IMR-90 (cell line): ENCODE measurements around the gene NOM1. TPM values are rescaled to one million over a fixed set of nuclear protein-coding genes. Genes with fewer than 3 reads are reported as not detected.

Experiments used
- ATAC-seq: fragments of 200-7000 bp; cut with Tn5 transposase; 2 replicates; pipeline ENCODE4 v1.9.1; 2020; ENCODE audit warnings: low read depth, mild to moderate bottlenecking, moderate library complexity
- BruUV-seq: library from RNA; stranded (reverse); fragments of 400-500 nt; replicated peaks from 2 replicates; lab custom pipeline; 2021; lab: Mats Ljungman, UMichigan
- CTCF ChIA-PET: fragments of 300-600 bp; formaldehyde crosslinking; extraction: SDS; loops from one replicate; lab custom pipeline; 2021; ENCODE audit warnings: antibody characterized with exemption; lab: Yijun Ruan, JAX
- POLR2A ChIA-PET: fragments of 300-600 bp; sonication (Branson Sonifier 250); formaldehyde crosslinking; loops from one replicate; lab custom pipeline; 2022; ENCODE audit warnings: antibody characterized with exemption; ENCODE audit not compliant: unreplicated experiment; lab: Charles Lee
- DNase-seq: peaks from one replicate; pipeline ENCODE4 v3.0.0; 2013
- H2AFZ ChIP-seq: replicated peaks from 2 replicates; pipeline ENCODE3; 2013; ENCODE audit warnings: low read length, mild to moderate bottlenecking; ENCODE audit not compliant: poor library complexity
- H2AK5ac ChIP-seq: 2 replicates; pipeline ENCODE4 v1.6.1; 2013; ENCODE audit warnings: low read depth, low read length, inconsistent platforms
- H2AK9ac ChIP-seq: replicated peaks from 2 replicates; pipeline ENCODE3; 2013; ENCODE audit warnings: mild to moderate bottlenecking, low read depth, low read length, moderate library complexity; ENCODE audit not compliant: poor library complexity
- H2BK120ac ChIP-seq: 2 replicates; pipeline ENCODE4 v1.6.1; 2013; ENCODE audit warnings: low read depth, low read length, inconsistent platforms
- H2BK15ac ChIP-seq: 3 replicates; pipeline ENCODE4 v1.6.1; 2013; ENCODE audit warnings: low read depth, low read length, inconsistent platforms
- H2BK20ac ChIP-seq: 2 replicates; pipeline ENCODE4 v1.6.1; 2013; ENCODE audit warnings: low read depth, mild to moderate bottlenecking, inconsistent platforms, low read length, moderate library complexity
- H2BK5ac ChIP-seq: 2 replicates; pipeline ENCODE4 v1.6.1; 2013; ENCODE audit warnings: mild to moderate bottlenecking, low read depth, low read length, inconsistent platforms; ENCODE audit not compliant: poor library complexity, severe bottlenecking
- H3K14ac ChIP-seq: replicated peaks from 2 replicates; pipeline ENCODE4 v1.6.1; 2013; ENCODE audit warnings: low read depth, low read length, inconsistent platforms
- H3K18ac ChIP-seq: 2 replicates; pipeline ENCODE4 v1.6.1; 2013; ENCODE audit warnings: low read depth, low read length, control low read depth
- H3K23ac ChIP-seq: 2 replicates; pipeline ENCODE4 v1.6.1; 2013; ENCODE audit warnings: low read depth, low read length, inconsistent platforms
- H3K27ac ChIP-seq: 2 replicates; pipeline ENCODE4 v1.5.1; 2013; ENCODE audit warnings: mild to moderate bottlenecking, control low read depth, low read length; ENCODE audit not compliant: insufficient read depth
- H3K27me3 ChIP-seq: 2 replicates; pipeline ENCODE4 v1.6.1; 2013; ENCODE audit warnings: low read length; ENCODE audit not compliant: control insufficient read depth, insufficient read depth
- H3K36me3 ChIP-seq: 2 replicates; pipeline ENCODE4 v1.6.1; 2013; ENCODE audit warnings: low read length, mixed read lengths; ENCODE audit not compliant: control insufficient read depth, insufficient read depth
- H3K4ac ChIP-seq: 2 replicates; pipeline ENCODE4 v1.6.1; 2013; ENCODE audit warnings: low read depth, low read length, inconsistent platforms
- H3K4me1 ChIP-seq: 2 replicates; pipeline ENCODE4 v1.6.1; 2013; ENCODE audit warnings: low read length, mixed read lengths; ENCODE audit not compliant: control insufficient read depth, insufficient read depth
- H3K4me2 ChIP-seq: 2 replicates; pipeline ENCODE4 v1.6.1; 2013; ENCODE audit warnings: low read depth, mild to moderate bottlenecking, control low read depth, low read length, moderate library complexity
- H3K4me3 ChIP-seq: 2 replicates; pipeline ENCODE4 v1.5.1; 2013; ENCODE audit warnings: low read depth, mild to moderate bottlenecking, control low read depth, low read length, moderate library complexity; ENCODE audit not compliant: insufficient read depth
- H3K56ac ChIP-seq: 2 replicates; pipeline ENCODE4 v1.6.1; 2013; ENCODE audit warnings: low read length, inconsistent platforms; ENCODE audit not compliant: insufficient read depth; ENCODE audit errors: extremely low read depth
- H3K79me1 ChIP-seq, 2 experiments: 2 replicates each; pipeline ENCODE4 v1.6.1; 2013; ENCODE audit warnings: low read length in 2 of 2, inconsistent platforms in 1 of 2, low read depth in 1 of 2
- H3K9ac ChIP-seq: 2 replicates; pipeline ENCODE4 v1.6.1; 2013; ENCODE audit warnings: low read depth, low read length, control low read depth
- H3K9me1 ChIP-seq: 2 replicates; pipeline ENCODE4 v1.6.1; 2013; ENCODE audit warnings: low read length, inconsistent platforms; ENCODE audit not compliant: insufficient read depth
- H3K9me3 ChIP-seq: 2 replicates; pipeline ENCODE4 v1.6.1; 2013; ENCODE audit warnings: low read length; ENCODE audit not compliant: control insufficient read depth, insufficient read depth
- H4K20me1 ChIP-seq: 2 replicates; pipeline ENCODE4 v1.6.1; 2013; ENCODE audit warnings: low read length, inconsistent platforms; ENCODE audit not compliant: insufficient read depth
- H4K5ac ChIP-seq: 2 replicates; pipeline ENCODE4 v1.6.1; 2013; ENCODE audit warnings: mild to moderate bottlenecking, low read depth, low read length, control low read depth
- H4K8ac ChIP-seq, 2 experiments: 2 replicates each; pipeline ENCODE4 v1.6.1; 2013; ENCODE audit warnings: low read depth in 2 of 2, low read length in 2 of 2, control low read depth in 1 of 2, inconsistent platforms in 1 of 2
- H4K91ac ChIP-seq: 2 replicates; pipeline ENCODE4 v1.6.1; 2013; ENCODE audit warnings: low read depth, low read length, inconsistent platforms; ENCODE audit not compliant: insufficient read depth
- BHLHE40 ChIP-seq: fragments of 150-350 bp; IDR thresholded peaks from 2 replicates; pipeline ENCODE4 v1.6.1; 2016; ENCODE audit warnings: mild to moderate bottlenecking, low read depth, low read length
- CEBPB ChIP-seq: IDR thresholded peaks from 2 replicates; pipeline ENCODE4 v1.6.1; 2012; ENCODE audit warnings: low read depth, low read length, improper control_type of control experiment
- FOS ChIP-seq: fragments of 150-350 bp; IDR thresholded peaks from 2 replicates; pipeline ENCODE4 v1.6.1; 2016; ENCODE audit warnings: low read depth, low read length
- MAZ ChIP-seq: IDR thresholded peaks from 2 replicates; pipeline ENCODE4 v1.6.1; 2012; ENCODE audit warnings: low read depth, mild to moderate bottlenecking, low read length, improper control_type of control experiment, moderate library complexity, borderline replicate concordance
- MXI1 ChIP-seq: IDR thresholded peaks from 2 replicates; pipeline ENCODE4 v1.6.1; 2012; ENCODE audit warnings: low read depth, mild to moderate bottlenecking, low read length, moderate library complexity, borderline replicate concordance
- NFE2L2 ChIP-seq: fragments of 150-350 bp; IDR thresholded peaks from 2 replicates; pipeline ENCODE4 v1.6.1; 2016; ENCODE audit warnings: low read depth, mild to moderate bottlenecking, low read length
- POLR2A ChIP-seq: IDR thresholded peaks from 2 replicates; pipeline ENCODE4 v1.6.1; 2012; ENCODE audit warnings: mild to moderate bottlenecking, low read depth, low read length
- RAD21 ChIP-seq: IDR thresholded peaks from 2 replicates; pipeline ENCODE4 v1.6.1; 2012; ENCODE audit warnings: low read length, improper control_type of control experiment
- RFX5 ChIP-seq: IDR thresholded peaks from 2 replicates; pipeline ENCODE4 v1.8.0; 2012; ENCODE audit warnings: low read depth, mild to moderate bottlenecking, low read length, moderate library complexity
- SMC3 ChIP-seq: fragments of 150-350 bp; IDR thresholded peaks from 2 replicates; pipeline ENCODE4 v1.6.1; 2016; ENCODE audit warnings: low read depth, mild to moderate bottlenecking, antibody characterized with exemption, low read length, moderate library complexity
- USF2 ChIP-seq: fragments of 150-350 bp; IDR thresholded peaks from 2 replicates; pipeline ENCODE4 v1.6.1; 2017; ENCODE audit warnings: mild to moderate bottlenecking, antibody characterized with exemption, low read length, low read depth
- WGBS, 2 experiments: methylation state at CpG; one replicate each; pipeline versions ENCODE4 v1.1.5 to v1.1.7; 2013; ENCODE audit warnings: missing lambda C conversion rate in 2 of 2; ENCODE audit not compliant: insufficient read length in 1 of 2; ENCODE audit errors: extremely low coverage in 2 of 2; 5-methylcytosine and 5-hydroxymethylcytosine counted together
- dilution Hi-C: fragments of 300-500 bp; cut with HindIII; formaldehyde crosslinking; loops from one replicate; pipeline ENCODE4 v1.14.3; 2018; ENCODE audit warnings: low sequenced_read_pairs; ENCODE audit not compliant: unreplicated experiment
- in situ Hi-C: fragments of 300-500 bp; cut with MboI; formaldehyde crosslinking; loops from 3 replicates; pipeline ENCODE4 v1.14.3; 2019; ENCODE audit warnings: low sequenced_read_pairs, inconsistent platforms, mixed read lengths
- intact Hi-C: fragments of 100-400 bp; cut with micrococcal nuclease; formaldehyde crosslinking; loops from 2 replicates; pipeline ENCODE4 v1.10.0; 2022
- polyA plus RNA-seq, 3 experiments: library from polyadenylated mRNA; depleted of rRNA; stranded (reverse); fragments of >200 nt; gene quantifications; 2 replicates each; pipeline ENCODE4 v1.2.3, GENCODE V29; 2012; ENCODE audit warnings: low replicate concordance in 1 of 3
- total RNA-seq: library from RNA; depleted of rRNA; stranded (reverse); fragments of >200 nt; gene quantifications from 2 replicates; pipeline ENCODE4 v1.2.3, GENCODE V29; 2012

Gene NOM1
- total and polyA plus RNA-seq, 2 of the 4 experiments (the other 2 are of a cell fraction) = 15.3 to 15.4 TPM

- no peak for TF ChIP-seq USF2
Observed at GRCh38 chr7:157004521-157005455, 55.3 kb downstream of the NOM1 start (continued).

- POLR2A ChIA-PET = no interaction called here
- H4K5ac ChIP-seq = no peak overlapping the region
Observed at GRCh38 chr7:157005456-157006204, 56.1 kb downstream of the NOM1 start.

More at GRCh38 chr7:157005456-157006204, 56.1 kb downstream of the NOM1 start:
- no peak overlapping the region for H2AFZ ChIP-seq
- TF ChIP-seq CEBPB = no peak
- no peak for TF ChIP-seq BHLHE40
- no peak for TF ChIP-seq FOS
- no peak for TF ChIP-seq RAD21
- no peak for TF ChIP-seq MXI1
- no peak for TF ChIP-seq SMC3
- TF ChIP-seq NFE2L2 = no peak
- TF ChIP-seq POLR2A = no peak
- TF ChIP-seq RFX5 = no peak
- TF ChIP-seq MAZ = no peak
- no peak overlapping the region for H2AK5ac ChIP-seq
- no peaks in the 10 kb centered on the region for H3K79me1 ChIP-seq
- dilution Hi-C loops (no loop called here), intact Hi-C loops (no loop called here), in situ Hi-C loops (no loop called here)
- no peak overlapping the region for H4K8ac ChIP-seq
- H3K36me3 ChIP-seq = no peaks in the 10 kb centered on the region
- peaks cover 8% of the 10 kb centered on the region for H3K9me3 ChIP-seq
- no peak overlapping the region for H3K4me2 ChIP-seq
- no peaks in the 10 kb centered on the region for H3K9me1 ChIP-seq
- H4K20me1 ChIP-seq = no peaks in the 10 kb centered on the region; the same call in 1 of the 2 replicates
- H3K4me3 ChIP-seq = no peak overlapping the region
- ATAC-seq (no peak), DNase-seq (no peak)
- H3K56ac ChIP-seq = no peak overlapping the region
- no peak overlapping the region for H3K14ac ChIP-seq
- no peak overlapping the region for H3K27ac ChIP-seq
- no peak overlapping the region for H3K4ac ChIP-seq
- BruUV-seq = no TSS peak
- CTCF ChIA-PET = no interaction called here
- H3K18ac ChIP-seq = no peak overlapping the region
- H2AK9ac ChIP-seq = no peak overlapping the region
- no peak overlapping the region for H2BK20ac ChIP-seq
- H3K9ac ChIP-seq = no peak overlapping the region
- H3K23ac ChIP-seq = no peak overlapping the region
- no peaks in the 10 kb centered on the region for H3K4me1 ChIP-seq
- no peak overlapping the region for H2BK5ac ChIP-seq
- H4K91ac ChIP-seq = no peak overlapping the region
- H3K27me3 ChIP-seq = peaks cover 94% of the 10 kb centered on the region
- 8% methylated on average over 29 of the region's 77 CpGs; no CpG with 5 or more reads in 1 of the 2 experiments for WGBS, 2 experiments
- no peak overlapping the region for H2BK120ac ChIP-seq
- no peak overlapping the region for H2BK15ac ChIP-seq
